HG03558 (cell line): ENCODE data around the gene WDR54.

Source experiments
- ATAC-seq: cut with Tn5 transposase; IDR thresholded peaks from one replicate; pipeline ENCODE4 v1.9.1; 2021; ENCODE audit warnings: moderate number of reproducible peaks; ENCODE audit not compliant: unreplicated experiment; ENCODE audit errors: extremely low read depth

The WDR54 gene

DNA sequence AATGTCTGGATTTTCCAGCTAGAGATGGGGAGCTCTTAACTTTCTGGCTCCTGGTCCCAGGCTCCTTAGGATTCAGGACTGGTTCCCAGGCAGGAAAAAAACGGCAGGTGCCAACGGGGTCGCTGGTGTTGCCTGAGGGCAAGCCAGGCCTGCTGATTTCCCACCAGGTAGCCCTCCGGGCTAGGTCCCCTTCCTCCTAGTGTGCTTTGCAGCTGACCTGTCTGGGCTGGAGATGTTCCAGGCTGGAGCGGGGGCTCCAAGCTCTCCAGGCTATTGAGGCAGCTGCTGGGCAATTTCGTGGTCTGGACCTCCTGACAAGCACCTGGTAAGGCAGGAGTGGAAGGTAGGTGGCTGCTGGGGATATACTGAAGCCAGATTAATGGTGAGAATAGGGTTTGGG, 53.0 kb downstream of the WDR54 start:
- no peak for ATAC-seq

DNA sequence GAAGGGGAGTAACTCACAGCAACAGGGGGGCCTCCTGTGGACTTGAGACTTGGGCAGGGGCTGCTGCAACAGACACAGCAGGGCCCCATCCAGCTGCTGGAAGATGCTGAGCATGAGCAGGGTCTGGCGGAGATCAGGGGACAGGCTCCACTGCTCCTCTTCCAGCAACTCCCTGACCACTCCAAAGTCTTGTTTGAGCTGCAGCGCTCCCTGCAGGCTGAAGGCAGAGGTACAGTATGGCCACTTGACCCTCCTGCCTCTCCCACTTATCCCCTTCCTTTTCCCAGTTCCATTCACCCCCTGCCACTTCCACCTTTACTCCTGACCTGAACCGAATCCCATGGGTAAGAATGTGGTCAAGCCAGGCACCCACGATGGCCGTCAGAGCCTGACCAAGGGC, 53.4 kb downstream of the WDR54 start:
- no peak for ATAC-seq
